Measurements from ENCODE around the gene PRKAR2A. TPM values are rescaled to one million over a fixed set of nuclear protein-coding genes. Genes with fewer than 3 reads are reported as not detected.
"Not testable (repeated sequence)": the region's sequence is repeated elsewhere in the genome, so short reads cannot be mapped to it uniquely, and the experiment has no call there.

The PRKAR2A gene
- polyA plus RNA-seq, 3 donors, result 7.5 to 13.0 (median 12.3) TPM

DNA sequence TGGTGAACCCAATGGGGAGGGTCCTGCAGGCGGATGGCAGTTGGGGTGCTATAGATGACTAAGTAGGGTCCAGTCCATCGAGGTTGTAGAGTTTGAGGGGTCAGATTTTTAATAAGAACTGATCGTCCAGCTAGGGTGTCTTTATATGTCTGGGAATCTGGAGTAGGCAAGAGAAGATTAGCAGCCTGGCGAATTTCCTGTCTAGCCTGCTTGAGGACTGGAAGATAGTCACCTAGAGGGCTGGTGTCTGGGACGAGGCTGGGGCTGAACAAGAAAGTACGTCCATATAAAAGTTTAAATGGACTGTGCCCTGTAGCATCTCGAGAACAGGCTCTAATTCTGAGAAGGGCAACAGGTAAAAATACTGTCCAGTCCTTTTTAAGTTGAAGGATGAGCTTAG lies 123.9 kb downstream of the PRKAR2A start:
- intact Hi-C loops (cut with micrococcal nuclease), result loop anchor here in 1 of 2 donors (10.0 kb wide), 1 partner anchor 111 kb away; no protein-coding TSS in a partner anchor
- Mint-ChIP-seq H3K36me3 (no peaks in the 10 kb centered on the region), H3K4me3 (no peak overlapping the region), H3K9me3 (peaks cover 0 to 3% (median 0%) of the 10 kb centered on the region in 7 donors), H3K4me1 (peaks cover 5% of the 10 kb centered on the region), H3K27ac (no peak overlapping the region), H3K27me3 (ENCODE audit: low read depth in 3 of 3) (peaks cover 3 to 7% (median 5%) of the 10 kb centered on the region in 3 donors)
- no peaks in the 10 kb centered on the region for H3K27me3 ChIP-seq (ENCODE audit: control insufficient read depth in 2 of 2, insufficient read depth in 2 of 2, low read length in 2 of 2)
- DNase-seq, result no peak
- no peaks in the 10 kb centered on the region for H3K79me2 ChIP-seq (ENCODE audit: insufficient read depth, low read length)
- 93% methylated on average over 7 of the region's 7 CpGs for WGBS (ENCODE audit: insufficient coverage)
- H3K9me3 ChIP-seq (replicated peaks in 1 of 2; ENCODE audit: control insufficient read depth in 1 of 2, insufficient read depth in 1 of 2, low read length in 2 of 2), result no peaks in the 10 kb centered on the region
- no peaks in the 10 kb centered on the region for H3K4me1 ChIP-seq (ENCODE audit: control insufficient read depth in 1 of 2, insufficient read depth in 2 of 2, low read length in 2 of 2)
- TF ChIP-seq CTCF (IDR thresholded peaks at IDR 0.05), result no peak
- no peaks in the 10 kb centered on the region for H4K20me1 ChIP-seq (ENCODE audit: insufficient read depth, low read length)
- no peak overlapping the region for H3K4me3 ChIP-seq (replicated peaks in 1 of 3; ENCODE audit: low read depth in 2 of 3, low read length in 3 of 3)
- no peaks in the 10 kb centered on the region for H3K36me3 ChIP-seq (replicated peaks in 1 of 2; ENCODE audit: control insufficient read depth in 1 of 2, insufficient read depth in 2 of 2, low read length in 2 of 2)
- H3K27ac ChIP-seq (ENCODE audit: low read depth in 1 of 2, low read length in 2 of 2), result no peak overlapping the region
- H2AFZ ChIP-seq (ENCODE audit: insufficient read depth, low read depth, low read length, poor library complexity, severe bottlenecking), result no peak overlapping the region
- no peak overlapping the region for H3K9ac ChIP-seq (ENCODE audit: insufficient read depth, low read length, poor library complexity, severe bottlenecking)
- H3K4me2 ChIP-seq (replicated peaks; ENCODE audit: extremely low read depth, low read length, poor library complexity, severe bottlenecking), result no peak overlapping the region

GRCh38 chr3:48723293-48723692 lies 124.4 kb downstream of the PRKAR2A start:
- not testable (repeated sequence) for H3K4me1 ChIP-seq (ENCODE audit: control insufficient read depth in 1 of 2, insufficient read depth in 2 of 2, low read length in 2 of 2); H3K79me2 ChIP-seq (ENCODE audit: insufficient read depth, low read length); H3K4me3 ChIP-seq (replicated peaks in 1 of 3; ENCODE audit: low read depth in 2 of 3, low read length in 3 of 3); H3K27me3 Mint-ChIP-seq (ENCODE audit: low read depth in 3 of 3); H3K4me2 ChIP-seq (replicated peaks; ENCODE audit: extremely low read depth, low read length, poor library complexity, severe bottlenecking); H3K27me3 ChIP-seq (ENCODE audit: control insufficient read depth in 2 of 2, insufficient read depth in 2 of 2, low read length in 2 of 2); H3K4me1 Mint-ChIP-seq; H3K36me3 Mint-ChIP-seq; H3K27ac Mint-ChIP-seq; H4K20me1 ChIP-seq (ENCODE audit: insufficient read depth, low read length); H3K4me3 Mint-ChIP-seq; H3K27ac ChIP-seq (ENCODE audit: low read depth in 1 of 2, low read length in 2 of 2); H3K9me3 ChIP-seq (replicated peaks in 1 of 2; ENCODE audit: control insufficient read depth in 1 of 2, insufficient read depth in 1 of 2, low read length in 2 of 2); H3K36me3 ChIP-seq (replicated peaks in 1 of 2; ENCODE audit: control insufficient read depth in 1 of 2, insufficient read depth in 2 of 2, low read length in 2 of 2); H3K9me3 Mint-ChIP-seq; DNase-seq; H2AFZ ChIP-seq (ENCODE audit: insufficient read depth, low read depth, low read length, poor library complexity, severe bottlenecking); H3K9ac ChIP-seq (ENCODE audit: insufficient read depth, low read length, poor library complexity, severe bottlenecking)
- intact Hi-C loops (cut with micrococcal nuclease), result loop anchor here in 1 of 2 donors (10.0 kb wide), 1 partner anchor 112 kb away; no protein-coding TSS in a partner anchor
- WGBS (ENCODE audit: insufficient coverage), result 54% methylated on average over 3 of the region's 3 CpGs
